GM18858 (cell line): ENCODE measurements around the gene ZIK1.
A peak's percentile ranks its signal among the peaks of the same experiment; 100 is the strongest.

Source experiments
- ATAC-seq: cut with Tn5 transposase; IDR thresholded peaks from one replicate; pipeline ENCODE4 v1.9.1; 2021; ENCODE audit not compliant: unreplicated experiment

Gene ZIK1

GRCh38 chr19:57583521-57584416 is at the start of gene ZIK1:
Gene ZIK1, plus strand, starts transcription at chr19:57584145. Its CDS starts 212 bp downstream, at chr19:57584357.
- ATAC-seq, result peak; percentile 73

- ATAC-seq, result no peak
Measured at GRCh38 chr19:57537953-57538547, 45.9 kb upstream of the ZIK1 start.

DNA sequence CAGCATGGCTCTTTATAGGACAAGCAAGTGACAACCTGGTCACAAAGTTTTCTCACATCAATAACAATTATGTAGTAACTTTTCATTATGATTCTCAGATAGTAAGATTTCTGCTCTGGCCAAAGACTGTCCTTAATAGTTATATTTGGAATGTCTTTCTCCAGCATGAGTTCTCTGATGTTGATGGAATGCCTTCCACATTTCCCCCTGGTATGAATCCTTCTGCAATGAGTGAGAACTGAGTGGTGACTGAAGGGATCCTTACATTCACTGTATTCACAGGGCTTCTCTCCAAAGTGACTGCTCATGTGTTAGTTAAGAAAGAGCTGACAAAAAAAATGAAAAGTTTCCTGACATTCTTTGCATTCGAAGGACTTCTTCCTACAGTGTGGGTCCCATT is 37.4 kb upstream of the ZIK1 start:
- ATAC-seq, result no peak

DNA sequence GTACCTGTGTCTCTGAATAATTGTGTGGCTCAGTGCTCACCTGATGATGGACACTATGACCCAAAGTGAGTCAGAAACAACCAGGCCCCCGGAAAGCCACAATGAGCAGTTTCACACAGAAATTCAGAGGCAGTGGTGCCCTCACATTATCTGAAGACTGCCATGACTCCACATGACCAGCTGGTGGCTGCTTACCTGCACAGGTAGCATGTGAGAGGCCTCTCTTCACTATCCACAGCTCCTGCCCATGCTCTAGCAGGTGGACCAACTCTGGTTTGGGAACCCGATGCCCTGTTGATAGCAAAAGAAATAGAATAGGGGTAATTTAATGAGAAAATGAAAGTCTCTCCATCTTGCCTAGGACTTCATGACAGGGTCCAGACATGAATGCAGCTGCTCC is 31.5 kb upstream of the ZIK1 start:
- no peak for ATAC-seq

DNA sequence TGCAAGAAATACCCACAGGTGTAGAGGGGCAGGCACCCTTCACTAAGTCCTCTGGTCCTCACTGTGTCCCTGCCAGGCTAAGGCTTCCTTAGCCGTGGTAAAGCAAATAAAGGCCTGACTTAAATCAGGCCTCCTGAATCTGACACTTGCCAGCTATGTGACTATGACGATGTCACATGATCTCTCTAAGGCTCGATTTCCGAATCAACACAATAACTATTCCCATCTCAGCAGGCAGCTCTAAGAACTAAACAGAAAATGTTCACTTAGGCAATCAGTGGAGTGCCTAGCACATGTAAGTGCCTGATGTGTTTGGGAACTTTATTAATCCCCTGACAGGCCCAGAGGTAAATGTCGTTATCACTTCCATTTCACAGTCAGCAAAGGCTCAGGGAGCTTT is 26.3 kb upstream of the ZIK1 start:
- no peak for ATAC-seq

DNA sequence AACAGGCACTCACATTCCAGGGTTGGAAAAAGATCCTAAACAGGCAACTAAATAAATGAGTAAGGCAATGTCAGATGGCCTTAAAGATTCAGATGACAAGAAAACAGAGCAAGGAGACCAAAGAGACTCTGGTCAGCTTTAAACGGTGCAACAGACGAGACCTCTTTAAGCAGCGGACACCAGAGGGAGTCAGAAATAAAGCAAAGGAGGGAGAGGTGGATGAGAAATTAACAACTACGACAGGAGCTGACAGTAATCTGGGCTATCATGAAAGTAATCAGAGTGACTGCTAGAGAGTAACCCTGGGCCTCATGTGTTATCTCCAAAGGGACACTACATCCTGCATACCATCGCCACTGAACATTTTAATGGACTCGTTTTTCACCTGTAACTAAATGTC is 25.4 kb upstream of the ZIK1 start:
- no peak for ATAC-seq

- ATAC-seq, result no peak
Measured at GRCh38 chr19:57559008-57559403, 24.9 kb upstream of the ZIK1 start.

DNA sequence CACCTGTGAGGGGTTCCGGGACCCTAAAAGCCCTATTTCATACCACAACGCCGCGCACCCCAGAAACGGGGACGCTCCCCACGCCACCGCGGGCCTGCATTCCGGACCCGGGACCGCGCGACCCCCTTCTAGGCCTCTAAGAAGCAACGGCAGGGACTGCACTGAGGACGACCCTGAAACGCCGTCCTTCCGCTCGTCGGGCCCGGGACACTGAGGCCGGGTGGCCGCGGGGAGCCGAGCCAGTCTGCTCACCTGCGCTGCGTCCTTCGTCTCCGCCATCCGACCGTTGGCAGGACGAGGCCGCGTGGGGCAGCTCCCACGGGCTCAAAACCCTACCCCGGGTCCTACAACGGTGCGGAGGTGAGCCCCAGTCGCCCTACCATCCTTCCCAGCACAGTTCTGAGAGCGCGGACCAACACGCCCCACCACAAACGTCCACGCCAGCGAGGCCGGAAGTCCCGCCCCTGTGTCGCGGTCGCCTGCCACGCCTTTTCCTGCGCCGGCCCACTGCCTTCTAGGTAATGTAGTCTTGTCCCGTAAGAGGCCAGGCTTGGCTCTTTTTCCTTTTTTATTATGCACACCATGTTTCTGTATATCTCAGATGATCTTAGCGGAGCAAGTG is 24.4 kb upstream of the ZIK1 start, which contains the start of gene ZNF550:
Gene ZNF550 (minus strand): TSS at position 460 of the 622 bp plus-strand sequence. CDS start 181 bp downstream, at position 279.
- ATAC-seq, result no peak

DNA sequence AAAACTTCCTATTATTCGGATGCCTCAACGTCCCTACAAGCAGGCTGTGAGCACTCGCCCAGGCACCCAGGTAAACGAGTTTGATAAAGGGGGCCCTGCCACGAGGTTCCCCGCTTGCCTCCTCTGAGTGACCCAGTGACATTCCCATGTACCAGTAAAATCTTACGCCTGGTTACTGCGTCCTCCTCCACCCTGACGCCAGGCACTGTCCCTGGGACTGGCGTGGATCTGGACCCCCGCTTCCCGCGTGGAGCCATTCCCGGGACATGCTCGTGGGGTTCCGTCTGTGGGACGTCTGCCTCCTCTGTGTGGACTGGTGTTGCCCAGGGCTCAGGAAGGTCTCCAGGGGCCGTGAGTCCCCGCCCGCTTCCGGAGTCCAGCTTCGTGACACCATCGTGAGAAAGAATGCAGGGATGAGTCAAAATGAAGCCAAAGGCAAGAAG is 23.9 kb upstream of the ZIK1 start:
- ATAC-seq, result no peak

GRCh38 chr19:57563547-57563946 is 20.4 kb upstream of the ZIK1 start:
- ATAC-seq, result no peak

- ATAC-seq, result no peak
Measured at GRCh38 chr19:57566396-57567265, 17.3 kb upstream of the ZIK1 start.

- no peak for ATAC-seq
Measured at GRCh38 chr19:57570707-57571106, 13.2 kb upstream of the ZIK1 start.

GRCh38 chr19:57572415-57572947 is 11.5 kb upstream of the ZIK1 start:
- no peak for ATAC-seq

DNA sequence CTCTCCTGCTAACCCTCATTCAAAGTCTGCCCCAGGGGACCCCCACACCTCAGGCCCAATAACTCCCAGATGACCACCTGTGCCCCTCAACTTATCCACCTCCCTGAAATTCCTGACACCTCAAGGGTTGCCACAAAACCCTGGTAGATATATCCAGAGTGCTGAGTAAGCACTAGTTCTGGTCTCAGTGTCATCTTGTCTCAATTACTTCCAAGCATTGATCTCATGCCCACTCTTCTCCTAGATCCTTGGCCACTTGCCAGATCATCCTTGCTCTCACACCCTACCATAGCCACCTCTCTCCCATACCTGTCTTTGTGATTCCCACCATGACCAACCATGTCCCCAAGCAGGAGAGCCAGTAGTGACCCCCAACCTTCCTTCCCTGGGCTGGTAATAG is 7.3 kb upstream of the ZIK1 start:
- ATAC-seq, result no peak

- peak; percentile 74 for ATAC-seq
Measured at GRCh38 chr19:57578487-57579205, 5.3 kb upstream of the ZIK1 start, which contains the start of gene ZNF416. Gene ZNF416, minus strand, starts transcription at chr19:57578911. Its CDS starts 207 bp downstream, at chr19:57578704.

- ATAC-seq, result no peak
Measured at GRCh38 chr19:57583104-57583520, 833 bp upstream of the ZIK1 start.

GRCh38 chr19:57587529-57587928 is 3.6 kb downstream of the ZIK1 start:
- ATAC-seq, result no peak

DNA sequence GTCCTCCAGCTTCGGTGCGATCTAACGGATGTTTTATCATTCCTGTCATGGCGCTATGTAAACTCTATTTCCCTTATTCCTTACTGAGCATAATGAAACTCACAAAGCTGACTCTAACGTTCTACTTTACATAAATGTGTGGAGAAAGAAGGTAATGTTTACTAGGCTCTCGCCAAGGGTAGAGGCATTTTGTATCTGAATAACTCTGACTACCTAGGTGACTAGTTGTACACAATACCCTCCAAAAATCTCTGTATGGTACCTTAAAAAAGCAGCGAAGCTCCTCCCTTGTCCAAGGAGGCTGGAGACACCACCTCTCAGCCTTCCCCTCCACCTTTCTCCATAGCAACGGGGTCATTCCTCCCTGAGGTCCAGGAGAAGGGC is 15.4 kb downstream of the ZIK1 start:
- ATAC-seq, result no peak

DNA sequence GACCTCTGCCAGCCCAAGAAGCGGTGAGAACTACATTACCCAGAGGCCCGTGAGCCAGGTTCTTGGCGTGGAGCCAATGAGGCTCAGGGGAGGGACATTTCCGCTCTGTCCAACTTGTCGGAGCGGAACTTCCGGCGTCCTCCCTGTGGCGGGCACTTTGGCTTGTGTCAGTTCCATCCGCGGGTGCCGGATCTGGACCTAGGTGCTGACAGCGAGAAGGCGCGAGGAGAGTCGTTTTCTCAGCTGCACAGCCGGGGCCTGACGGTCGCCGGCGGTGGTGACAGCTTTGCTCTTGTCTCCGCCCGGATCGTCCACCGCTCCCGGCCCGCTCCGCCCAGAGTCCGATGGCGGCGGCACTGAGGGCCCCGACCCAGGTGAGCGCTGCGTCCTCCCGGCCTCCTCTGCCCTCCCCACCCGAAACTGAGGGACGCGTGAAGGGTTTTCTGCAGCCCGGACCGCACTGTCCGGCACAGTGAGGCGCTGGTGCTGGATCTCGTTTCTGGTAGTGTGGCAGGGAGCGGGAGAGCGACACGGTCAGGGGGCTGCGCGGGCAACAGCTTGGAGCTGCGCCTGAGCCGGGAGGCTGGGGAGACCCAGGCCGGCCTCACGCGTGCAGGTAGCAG is 15.9 kb downstream of the ZIK1 start, which contains the start of gene ZNF530:
Gene ZNF530 (plus strand): TSS at position 125 of the 623 bp plus-strand sequence. CDS start 4,461 bp downstream, outside the sequence.
- peak; percentile 73 for ATAC-seq
